LNCAP (cell line): ENCODE measurements around the gene GPR152.

ENCODE experiments used
- CTCF ChIP-seq: fragments of 450-650 bp; IDR thresholded peaks from 2 replicates; pipeline ENCODE4 v1.5.1; 2017; ENCODE audit warnings: mild to moderate bottlenecking

The GPR152 gene

GRCh38 chr11:67410369-67410831, 42.1 kb downstream of the GPR152 start:
- no peak for TF ChIP-seq CTCF

- TF ChIP-seq CTCF: no peak
These were observed 42.7 kb downstream of the GPR152 start for GRCh38 chr11:67409781-67410368.

- TF ChIP-seq CTCF: no peak
These were observed 43.3 kb downstream of the GPR152 start for GRCh38 chr11:67409261-67409666.

GRCh38 chr11:67408437-67409200, 43.9 kb downstream of the GPR152 start:
- TF ChIP-seq CTCF: no peak

- TF ChIP-seq CTCF: no peak
These were observed 44.8 kb downstream of the GPR152 start for GRCh38 chr11:67407688-67408163.

GRCh38 chr11:67406969-67407687, 45.4 kb downstream of the GPR152 start:
- TF ChIP-seq CTCF: no peak

GRCh38 chr11:67406420-67406968, 46.0 kb downstream of the GPR152 start:
- no peak for TF ChIP-seq CTCF
